Measurements from ENCODE around the gene LMOD2. TPM values are rescaled to one million over a fixed set of nuclear protein-coding genes. Genes with fewer than 3 reads are reported as not detected.

The LMOD2 gene
- polyA plus RNA-seq, 3 donors, result 0.09 TPM; not detected in 2

DNA sequence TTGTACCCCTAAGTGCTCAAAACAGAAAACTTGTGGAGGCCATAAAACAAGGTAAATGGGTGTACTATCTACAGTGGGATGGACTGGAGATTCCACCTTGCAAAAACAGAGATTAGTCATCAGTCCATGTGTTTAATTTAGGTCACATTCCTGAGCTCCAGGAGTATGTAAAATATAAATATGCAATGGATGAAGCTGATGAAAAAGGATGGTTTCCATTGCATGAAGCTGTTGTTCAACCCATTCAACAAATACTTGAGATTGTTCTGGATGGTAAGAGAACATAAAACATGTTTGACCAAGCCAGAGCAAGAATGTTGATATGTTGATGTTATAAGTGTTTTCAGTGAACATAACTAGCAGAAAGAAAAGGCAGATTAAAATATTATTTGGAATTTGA is 39.4 kb upstream of the LMOD2 start:
- H3K4me3 ChIP-seq (replicated peaks in 1 of 3; ENCODE audit: low read depth in 2 of 3, low read length in 3 of 3), result no peak overlapping the region
- TF ChIP-seq, protein P1, sequence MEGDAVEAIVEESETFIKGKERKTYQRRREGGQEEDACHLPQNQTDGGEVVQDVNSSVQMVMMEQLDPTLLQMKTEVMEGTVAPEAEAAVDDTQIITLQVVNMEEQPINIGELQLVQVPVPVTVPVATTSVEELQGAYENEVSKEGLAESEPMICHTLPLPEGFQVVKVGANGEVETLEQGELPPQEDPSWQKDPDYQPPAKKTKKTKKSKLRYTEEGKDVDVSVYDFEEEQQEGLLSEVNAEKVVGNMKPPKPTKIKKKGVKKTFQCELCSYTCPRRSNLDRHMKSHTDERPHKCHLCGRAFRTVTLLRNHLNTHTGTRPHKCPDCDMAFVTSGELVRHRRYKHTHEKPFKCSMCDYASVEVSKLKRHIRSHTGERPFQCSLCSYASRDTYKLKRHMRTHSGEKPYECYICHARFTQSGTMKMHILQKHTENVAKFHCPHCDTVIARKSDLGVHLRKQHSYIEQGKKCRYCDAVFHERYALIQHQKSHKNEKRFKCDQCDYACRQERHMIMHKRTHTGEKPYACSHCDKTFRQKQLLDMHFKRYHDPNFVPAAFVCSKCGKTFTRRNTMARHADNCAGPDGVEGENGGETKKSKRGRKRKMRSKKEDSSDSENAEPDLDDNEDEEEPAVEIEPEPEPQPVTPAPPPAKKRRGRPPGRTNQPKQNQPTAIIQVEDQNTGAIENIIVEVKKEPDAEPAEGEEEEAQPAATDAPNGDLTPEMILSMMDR (IDR thresholded peaks at IDR 0.05), result no peak
- H3K9me3 ChIP-seq (replicated peaks in 1 of 2; ENCODE audit: control insufficient read depth in 1 of 2, insufficient read depth in 1 of 2, low read length in 2 of 2), result no peaks in the 10 kb centered on the region
- peaks cover 0 to 4% (median 0%) of the 10 kb centered on the region in 7 donors for H3K9me3 Mint-ChIP-seq
- H3K4me1 ChIP-seq (ENCODE audit: control insufficient read depth in 1 of 2, insufficient read depth in 2 of 2, low read length in 2 of 2), result no peaks in the 10 kb centered on the region
- H3K79me2 ChIP-seq (ENCODE audit: insufficient read depth, low read length), result no peaks in the 10 kb centered on the region
- no peak for DNase-seq
- no peak overlapping the region for H3K27ac ChIP-seq (ENCODE audit: low read depth in 1 of 2, low read length in 2 of 2)
- peaks cover 1 to 4% (median 2%) of the 10 kb centered on the region in 3 donors for H3K27me3 Mint-ChIP-seq (ENCODE audit: low read depth in 3 of 3)
- intact Hi-C loops (cut with micrococcal nuclease), result no loop called here
- H3K36me3 ChIP-seq (replicated peaks in 1 of 2; ENCODE audit: control insufficient read depth in 1 of 2, insufficient read depth in 2 of 2, low read length in 2 of 2), result no peaks in the 10 kb centered on the region
- no peak overlapping the region for H3K27ac Mint-ChIP-seq
- no peak overlapping the region for H3K9ac ChIP-seq (ENCODE audit: insufficient read depth, low read length, poor library complexity, severe bottlenecking)
- no peak overlapping the region for H2AFZ ChIP-seq (ENCODE audit: insufficient read depth, low read depth, low read length, poor library complexity, severe bottlenecking)
- no peak overlapping the region for H3K4me3 Mint-ChIP-seq
- no peaks in the 10 kb centered on the region for H3K36me3 Mint-ChIP-seq
- H4K20me1 ChIP-seq (ENCODE audit: insufficient read depth, low read length), result no peaks in the 10 kb centered on the region
- no peaks in the 10 kb centered on the region for H3K27me3 ChIP-seq (ENCODE audit: control insufficient read depth in 2 of 2, insufficient read depth in 2 of 2, low read length in 2 of 2)
- no peaks in the 10 kb centered on the region for H3K4me1 Mint-ChIP-seq
- H3K4me2 ChIP-seq (replicated peaks; ENCODE audit: extremely low read depth, low read length, poor library complexity, severe bottlenecking), result no peak overlapping the region

- H3K4me2 ChIP-seq (replicated peaks; ENCODE audit: extremely low read depth, low read length, poor library complexity, severe bottlenecking), result no peak overlapping the region
- Mint-ChIP-seq H3K36me3 (no peaks in the 10 kb centered on the region), H3K4me1 (no peaks in the 10 kb centered on the region), H3K4me3 (no peak overlapping the region), H3K27ac (no peak overlapping the region), H3K27me3 (ENCODE audit: low read depth in 3 of 3) (peaks cover 0 to 6% (median 3%) of the 10 kb centered on the region in 3 donors), H3K9me3 (peaks cover 0 to 3% (median 0%) of the 10 kb centered on the region in 7 donors)
- H3K9me3 ChIP-seq (replicated peaks in 1 of 2; ENCODE audit: control insufficient read depth in 1 of 2, insufficient read depth in 1 of 2, low read length in 2 of 2), result no peaks in the 10 kb centered on the region
- intact Hi-C loops (cut with micrococcal nuclease), result no loop called here
- no peaks in the 10 kb centered on the region for H3K79me2 ChIP-seq (ENCODE audit: insufficient read depth, low read length)
- no peak for DNase-seq
- H3K27ac ChIP-seq (ENCODE audit: low read depth in 1 of 2, low read length in 2 of 2), result no peak overlapping the region
- WGBS (ENCODE audit: insufficient coverage), result 90% methylated on average over 2 of the region's 4 CpGs
- no peaks in the 10 kb centered on the region for H3K36me3 ChIP-seq (replicated peaks in 1 of 2; ENCODE audit: control insufficient read depth in 1 of 2, insufficient read depth in 2 of 2, low read length in 2 of 2)
- no peaks in the 10 kb centered on the region for H4K20me1 ChIP-seq (ENCODE audit: insufficient read depth, low read length)
- TF ChIP-seq, protein P1 (IDR thresholded peaks at IDR 0.05), result no peak
- no peak overlapping the region for H3K4me3 ChIP-seq (replicated peaks in 1 of 3; ENCODE audit: low read depth in 2 of 3, low read length in 3 of 3)
- no peaks in the 10 kb centered on the region for H3K4me1 ChIP-seq (ENCODE audit: control insufficient read depth in 1 of 2, insufficient read depth in 2 of 2, low read length in 2 of 2)
- no peaks in the 10 kb centered on the region for H3K27me3 ChIP-seq (ENCODE audit: control insufficient read depth in 2 of 2, insufficient read depth in 2 of 2, low read length in 2 of 2)
- no peak overlapping the region for H3K9ac ChIP-seq (ENCODE audit: insufficient read depth, low read length, poor library complexity, severe bottlenecking)
- H2AFZ ChIP-seq (ENCODE audit: insufficient read depth, low read depth, low read length, poor library complexity, severe bottlenecking), result no peak overlapping the region
These were observed 34.0 kb upstream of the LMOD2 start for GRCh38 chr7:123621707-123622106.
